Activated CD8-positive, alpha-beta T cell treated with anti-CD3 and anti-CD28 coated beads for 36 hours (primary cell): ENCODE data around the gene ZNF407. TPM values are rescaled to one million over a fixed set of nuclear protein-coding genes. Genes with fewer than 3 reads are reported as not detected.

Source experiments
- ATAC-seq: fragments of 200-7000 bp; cut with Tn5 transposase; one replicate; pipeline ENCODE4 v1.10.0; 2021; ENCODE audit warnings: mild to moderate bottlenecking, moderate library complexity
- CTCF ChIA-PET: fragments of 350-600 bp; sonication (Branson Sonifier 250); formaldehyde crosslinking; loops from one replicate; lab custom pipeline; 2021; ENCODE audit warnings: antibody characterized with exemption; lab: Charles Lee
- POLR2A ChIA-PET: fragments of 350-600 bp; sonication (Branson Sonifier 250); formaldehyde crosslinking; loops from one replicate; lab custom pipeline; 2021; ENCODE audit warnings: antibody characterized with exemption; lab: Charles Lee
- DNase-seq: peaks from one replicate; pipeline ENCODE4 v3.0.0-alpha.2; 2020
- H3K27ac Mint-ChIP-seq: one replicate; pipeline ENCODE4 v1.8.0; 2021; ENCODE audit warnings: mild to moderate bottlenecking, mixed read lengths
- H3K27me3 Mint-ChIP-seq: one replicate; pipeline ENCODE4 v1.8.0; 2021; ENCODE audit warnings: mixed read lengths
- H3K36me3 Mint-ChIP-seq: one replicate; pipeline ENCODE4 v1.8.0; 2021; ENCODE audit warnings: low read depth, mixed read lengths
- H3K4me1 Mint-ChIP-seq: one replicate; pipeline ENCODE4 v1.8.0; 2021; ENCODE audit warnings: low read depth, mixed read lengths
- H3K4me3 Mint-ChIP-seq: one replicate; pipeline ENCODE4 v1.8.0; 2021; ENCODE audit warnings: mild to moderate bottlenecking, moderate library complexity, mixed read lengths
- H3K9me3 Mint-ChIP-seq: one replicate; pipeline ENCODE4 v1.8.0; 2021; ENCODE audit warnings: mixed read lengths
- intact Hi-C: fragments of 100-400 bp; cut with micrococcal nuclease; formaldehyde crosslinking; loops from one replicate; pipeline ENCODE4 v1.10.0; 2022
- total RNA-seq, 2 experiments: library from RNA; stranded (reverse); gene quantifications; one replicate each; pipeline ENCODE4 v1.2.3, GENCODE V29; 2021
- TF ChIP-seq, protein P1 (sequence below): fragments of 200-600 bp; IDR thresholded peaks from one replicate; pipeline ENCODE4 v1.8.0; 2022; ENCODE audit warnings: antibody characterized with exemption, mild to moderate bottlenecking

Gene ZNF407
- total RNA-seq, 2 experiments from 2014 or later: 9.9 to 10.8 TPM

DNA sequence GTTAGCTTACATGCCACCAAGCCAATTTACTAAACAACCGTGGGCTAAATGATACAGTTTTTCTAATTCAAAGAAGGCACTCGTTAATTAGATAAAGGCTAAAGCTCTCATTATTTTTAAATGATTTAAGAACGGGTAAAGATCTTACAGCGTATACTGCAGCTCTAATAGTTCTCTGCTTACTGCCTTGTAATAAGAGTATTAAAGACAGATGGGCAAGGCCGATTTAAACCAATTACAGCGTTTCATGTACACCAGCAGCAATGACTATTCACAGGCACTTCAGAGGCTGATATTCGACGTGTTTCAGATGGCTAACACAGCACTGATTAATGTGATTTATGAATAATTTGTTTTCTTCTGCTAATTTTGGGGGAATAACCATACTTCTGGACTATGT, 259.3 kb downstream of the ZNF407 start:
- intact Hi-C loops: no loop called here
- CTCF ChIA-PET: no interaction called here
- no peak overlapping the region for H3K4me3 Mint-ChIP-seq

DNA sequence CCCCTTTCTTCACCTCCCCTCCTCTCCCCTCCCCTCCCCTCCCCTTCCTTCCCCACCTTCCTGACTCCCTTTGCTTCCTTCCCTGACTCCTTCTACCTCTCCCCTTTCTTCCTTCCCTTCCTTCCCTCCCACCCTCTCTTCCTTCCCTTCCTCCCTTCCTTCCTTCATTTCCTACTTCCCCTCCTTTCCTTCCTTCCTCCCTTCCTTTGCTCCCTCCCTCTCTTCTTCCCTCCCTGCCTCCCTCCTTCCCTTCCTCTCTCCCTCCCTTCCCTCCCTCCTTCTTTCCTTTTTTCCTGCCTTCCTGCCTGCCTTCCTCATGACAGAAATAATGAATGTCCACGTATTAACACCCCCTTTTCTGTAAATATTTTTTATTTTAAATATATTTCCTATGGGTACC, 260.2 kb downstream of the ZNF407 start:
- intact Hi-C loops: no loop called here
- ATAC-seq (no peak), DNase-seq (no peak)
- Mint-ChIP-seq H3K4me1 (no peaks in the 10 kb centered on the region), H3K27ac (no peak overlapping the region), H3K27me3 (no peaks in the 10 kb centered on the region), H3K9me3 (no peaks in the 10 kb centered on the region), H3K4me3 (no peak overlapping the region), H3K36me3 (no peaks in the 10 kb centered on the region)
- TF ChIP-seq, protein P1, sequence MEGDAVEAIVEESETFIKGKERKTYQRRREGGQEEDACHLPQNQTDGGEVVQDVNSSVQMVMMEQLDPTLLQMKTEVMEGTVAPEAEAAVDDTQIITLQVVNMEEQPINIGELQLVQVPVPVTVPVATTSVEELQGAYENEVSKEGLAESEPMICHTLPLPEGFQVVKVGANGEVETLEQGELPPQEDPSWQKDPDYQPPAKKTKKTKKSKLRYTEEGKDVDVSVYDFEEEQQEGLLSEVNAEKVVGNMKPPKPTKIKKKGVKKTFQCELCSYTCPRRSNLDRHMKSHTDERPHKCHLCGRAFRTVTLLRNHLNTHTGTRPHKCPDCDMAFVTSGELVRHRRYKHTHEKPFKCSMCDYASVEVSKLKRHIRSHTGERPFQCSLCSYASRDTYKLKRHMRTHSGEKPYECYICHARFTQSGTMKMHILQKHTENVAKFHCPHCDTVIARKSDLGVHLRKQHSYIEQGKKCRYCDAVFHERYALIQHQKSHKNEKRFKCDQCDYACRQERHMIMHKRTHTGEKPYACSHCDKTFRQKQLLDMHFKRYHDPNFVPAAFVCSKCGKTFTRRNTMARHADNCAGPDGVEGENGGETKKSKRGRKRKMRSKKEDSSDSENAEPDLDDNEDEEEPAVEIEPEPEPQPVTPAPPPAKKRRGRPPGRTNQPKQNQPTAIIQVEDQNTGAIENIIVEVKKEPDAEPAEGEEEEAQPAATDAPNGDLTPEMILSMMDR: no peak
- ChIA-PET CTCF (no interaction called here), POLR2A (no interaction called here)

More for the DNA sequence above, 259.3 kb downstream of the ZNF407 start:
- POLR2A ChIA-PET: no interaction called here
- H3K36me3 Mint-ChIP-seq: no peaks in the 10 kb centered on the region
- TF ChIP-seq, protein P1: no peak
- H3K9me3 Mint-ChIP-seq: no peaks in the 10 kb centered on the region
- no peaks in the 10 kb centered on the region for H3K4me1 Mint-ChIP-seq
- DNase-seq (no peak), ATAC-seq (no peak)
- no peak overlapping the region for H3K27ac Mint-ChIP-seq
- H3K27me3 Mint-ChIP-seq: no peaks in the 10 kb centered on the region

DNA sequence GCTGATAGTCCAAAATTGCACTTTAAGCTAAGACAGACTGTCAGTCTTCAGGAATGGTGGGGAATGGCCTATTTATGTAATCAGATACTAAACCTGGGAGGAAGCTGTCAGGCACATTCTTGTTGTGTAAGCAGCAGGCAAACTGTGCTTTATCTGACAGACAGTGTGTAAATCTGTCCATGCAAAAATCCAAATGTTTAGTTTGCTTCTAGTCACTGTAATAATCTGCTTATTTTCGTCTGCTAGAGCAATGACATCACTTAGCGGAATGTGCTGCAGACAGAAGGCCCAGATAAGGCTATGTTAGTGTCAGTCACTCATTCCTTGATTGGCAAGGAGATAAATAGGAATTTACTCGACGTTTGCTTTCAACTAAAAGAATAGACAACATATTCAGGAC, 263.5 kb downstream of the ZNF407 start:
- no peak overlapping the region for H3K27ac Mint-ChIP-seq
- H3K4me3 Mint-ChIP-seq: no peak overlapping the region
- H3K27me3 Mint-ChIP-seq: no peaks in the 10 kb centered on the region
- ATAC-seq (no peak), DNase-seq (no peak)
- no peaks in the 10 kb centered on the region for H3K36me3 Mint-ChIP-seq
- POLR2A ChIA-PET: no interaction called here
- H3K4me1 Mint-ChIP-seq: no peaks in the 10 kb centered on the region
- no peaks in the 10 kb centered on the region for H3K9me3 Mint-ChIP-seq
- intact Hi-C loops: no loop called here
- CTCF ChIA-PET: no interaction called here
- TF ChIP-seq, protein P1: no peak

DNA sequence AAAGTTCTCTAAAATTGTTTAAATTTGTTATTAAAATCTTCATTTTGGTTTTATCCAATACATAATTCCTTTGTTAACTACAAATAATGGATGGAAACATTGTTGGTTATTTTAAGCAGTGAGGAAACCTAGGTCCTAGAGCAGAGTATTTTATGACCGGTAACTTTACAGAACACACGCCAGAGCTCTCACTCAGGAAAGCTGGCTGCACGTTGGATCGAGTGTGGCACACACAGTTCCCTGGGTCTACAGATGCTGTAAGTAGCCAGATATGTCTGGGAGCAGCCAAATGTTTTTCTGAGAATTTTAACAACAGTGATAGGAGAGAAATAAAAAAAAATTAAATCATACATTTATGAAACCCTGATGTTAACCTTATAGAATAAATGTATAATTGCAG, 264.4 kb downstream of the ZNF407 start:
- intact Hi-C loops: no loop called here
- CTCF ChIA-PET: no interaction called here
- Mint-ChIP-seq H3K36me3 (no peaks in the 10 kb centered on the region), H3K27me3 (no peaks in the 10 kb centered on the region), H3K4me1 (no peaks in the 10 kb centered on the region), H3K27ac (no peak overlapping the region), H3K9me3 (no peaks in the 10 kb centered on the region), H3K4me3 (no peak overlapping the region)
- POLR2A ChIA-PET: no interaction called here
- ATAC-seq: no peak
- no peak for DNase-seq
- TF ChIP-seq, protein P1: no peak

DNA sequence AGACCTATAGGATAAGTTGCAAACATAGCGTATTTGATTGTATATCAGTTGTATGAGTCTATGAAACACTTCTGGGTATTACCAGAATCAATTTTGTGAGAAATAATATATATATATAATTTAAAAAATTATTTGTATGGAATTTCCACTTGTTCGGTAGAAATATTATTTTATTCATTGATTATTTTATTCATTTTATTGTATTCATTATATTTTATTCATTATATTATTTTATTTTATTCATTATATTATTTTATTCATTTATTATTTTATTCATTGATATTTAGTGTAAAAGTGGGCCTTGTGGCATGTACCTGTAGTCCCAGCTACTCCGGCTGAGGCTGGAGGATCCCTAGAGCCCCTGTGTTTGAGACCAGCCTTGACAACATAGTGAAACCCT, 268.9 kb downstream of the ZNF407 start:
- ChIA-PET CTCF (no interaction called here), POLR2A (no interaction called here)
- ATAC-seq (no peak), DNase-seq (no peak)
- H3K4me1 Mint-ChIP-seq: no peaks in the 10 kb centered on the region
- intact Hi-C loops: no loop called here
- H3K9me3 Mint-ChIP-seq: no peaks in the 10 kb centered on the region
- TF ChIP-seq, protein P1: no peak
- H3K27ac Mint-ChIP-seq: no peak overlapping the region
- H3K36me3 Mint-ChIP-seq: no peaks in the 10 kb centered on the region
- no peaks in the 10 kb centered on the region for H3K27me3 Mint-ChIP-seq
- no peak overlapping the region for H3K4me3 Mint-ChIP-seq
